IPS DF 4.7 (cell line): Measurements from ENCODE around the gene SUPT3H.

Source experiments
- DNase-seq: peaks from one replicate; pipeline ENCODE4 v3.0.0-alpha.2; 2013; ENCODE audit warnings: low spot score; ENCODE audit errors: extremely low read depth

The SUPT3H gene

DNA sequence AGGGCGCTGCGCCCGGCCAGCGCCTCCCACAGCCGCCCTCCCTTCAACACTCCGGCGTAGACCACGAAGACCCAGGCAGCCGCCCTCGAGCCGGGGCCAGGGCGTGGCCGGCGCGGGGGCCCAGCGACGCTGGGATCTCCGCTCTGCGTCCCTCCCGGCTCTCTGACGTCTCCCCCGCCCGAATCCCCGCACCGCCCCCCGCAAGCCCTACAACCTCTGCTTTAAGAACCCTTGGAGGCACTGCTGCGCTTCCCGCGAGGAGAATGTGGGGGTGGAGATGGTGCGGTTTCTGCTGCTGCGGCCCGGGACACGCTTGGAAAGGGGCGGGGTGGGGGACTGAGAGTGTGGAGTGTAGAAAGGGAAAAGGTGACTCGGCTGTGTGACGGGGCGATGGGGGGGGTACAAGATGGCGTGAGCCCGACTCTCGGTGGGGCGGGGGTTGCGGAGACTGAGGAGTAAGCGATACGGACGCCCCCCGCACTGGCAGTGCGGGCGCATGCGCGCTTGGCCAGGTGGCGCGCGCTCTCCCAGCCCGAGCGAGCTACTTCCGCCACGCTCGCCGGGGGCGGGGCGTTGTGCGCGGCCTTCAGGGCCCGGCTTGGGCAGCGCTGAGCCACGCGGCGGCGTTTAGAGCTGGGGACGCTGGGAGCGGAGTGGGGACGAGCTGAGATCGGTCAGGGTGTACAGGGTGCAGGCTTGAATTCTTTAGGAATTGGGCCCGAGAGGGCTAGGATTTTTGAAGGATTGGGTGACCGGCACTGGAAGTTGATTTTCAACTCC lies at the start of gene SUPT3H:
SUPT3H (minus strand) TSS at position 381 of the 780 bp plus-strand sequence.
- peak; percentile 41 for DNase-seq

DNA sequence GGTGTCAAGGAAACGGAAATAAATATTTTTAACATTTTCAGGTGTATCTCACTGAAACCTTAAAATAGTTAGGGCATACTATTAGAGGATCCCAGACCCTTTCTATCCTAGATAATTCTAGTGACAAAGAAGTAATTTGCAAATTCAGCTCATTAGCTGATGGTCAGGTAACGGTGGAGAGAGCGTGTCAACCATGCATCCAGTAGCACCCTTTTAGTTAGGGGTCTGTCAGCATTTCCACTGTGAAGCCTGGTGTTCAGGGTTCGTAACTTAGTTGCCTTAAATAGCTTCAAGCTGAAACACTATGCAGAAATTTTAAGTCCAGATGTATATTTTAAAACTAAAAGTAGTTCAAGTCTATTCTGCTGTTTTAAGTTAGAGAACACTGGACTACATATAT lies 48.5 kb upstream of the SUPT3H start:
- DNase-seq = no peak

DNA sequence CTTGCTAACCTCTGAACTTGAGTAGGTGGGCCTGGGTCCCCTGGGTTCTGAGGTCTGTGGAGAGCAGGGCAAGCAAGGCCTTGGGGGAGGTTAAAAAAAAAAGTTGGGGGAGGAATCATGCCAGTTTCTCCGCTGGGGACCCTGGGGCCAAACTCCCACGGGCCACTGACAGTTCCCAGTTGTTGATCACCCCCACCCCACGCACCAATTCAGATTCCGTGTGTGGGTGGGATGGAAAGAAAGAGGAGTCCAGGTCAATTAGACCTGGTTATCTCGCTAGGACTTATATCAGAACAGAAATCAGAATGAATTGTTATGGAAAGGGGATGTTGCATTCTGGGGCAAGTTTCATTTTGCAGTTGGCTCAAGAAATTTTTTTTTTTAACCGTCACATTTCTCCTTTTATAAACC lies 46.7 kb upstream of the SUPT3H start:
- no peak for DNase-seq

GRCh38 chr6:45423824-45424450 lies 46.2 kb upstream of the SUPT3H start:
- no peak for DNase-seq

GRCh38 chr6:45423111-45423823 lies 45.5 kb upstream of the SUPT3H start:
- no peak for DNase-seq

DNA sequence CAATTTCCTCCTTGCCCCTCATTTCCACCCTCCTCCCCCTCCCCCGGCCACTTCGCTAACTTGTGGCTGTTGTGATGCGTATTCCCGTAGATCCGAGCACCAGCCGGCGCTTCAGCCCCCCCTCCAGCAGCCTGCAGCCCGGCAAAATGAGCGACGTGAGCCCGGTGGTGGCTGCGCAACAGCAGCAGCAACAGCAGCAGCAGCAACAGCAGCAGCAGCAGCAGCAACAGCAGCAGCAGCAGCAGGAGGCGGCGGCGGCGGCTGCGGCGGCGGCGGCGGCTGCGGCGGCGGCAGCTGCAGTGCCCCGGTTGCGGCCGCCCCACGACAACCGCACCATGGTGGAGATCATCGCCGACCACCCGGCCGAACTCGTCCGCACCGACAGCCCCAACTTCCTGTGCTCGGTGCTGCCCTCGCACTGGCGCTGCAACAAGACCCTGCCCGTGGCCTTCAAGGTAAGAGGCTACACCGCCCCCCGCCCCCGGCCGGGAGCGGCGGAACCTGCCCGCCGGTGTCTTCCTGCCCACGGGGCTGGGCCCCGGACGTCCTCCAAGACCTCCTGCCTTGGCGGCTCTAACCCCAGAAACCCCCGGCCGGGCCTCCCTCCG lies 44.9 kb upstream of the SUPT3H start:
- DNase-seq = no peak

DNA sequence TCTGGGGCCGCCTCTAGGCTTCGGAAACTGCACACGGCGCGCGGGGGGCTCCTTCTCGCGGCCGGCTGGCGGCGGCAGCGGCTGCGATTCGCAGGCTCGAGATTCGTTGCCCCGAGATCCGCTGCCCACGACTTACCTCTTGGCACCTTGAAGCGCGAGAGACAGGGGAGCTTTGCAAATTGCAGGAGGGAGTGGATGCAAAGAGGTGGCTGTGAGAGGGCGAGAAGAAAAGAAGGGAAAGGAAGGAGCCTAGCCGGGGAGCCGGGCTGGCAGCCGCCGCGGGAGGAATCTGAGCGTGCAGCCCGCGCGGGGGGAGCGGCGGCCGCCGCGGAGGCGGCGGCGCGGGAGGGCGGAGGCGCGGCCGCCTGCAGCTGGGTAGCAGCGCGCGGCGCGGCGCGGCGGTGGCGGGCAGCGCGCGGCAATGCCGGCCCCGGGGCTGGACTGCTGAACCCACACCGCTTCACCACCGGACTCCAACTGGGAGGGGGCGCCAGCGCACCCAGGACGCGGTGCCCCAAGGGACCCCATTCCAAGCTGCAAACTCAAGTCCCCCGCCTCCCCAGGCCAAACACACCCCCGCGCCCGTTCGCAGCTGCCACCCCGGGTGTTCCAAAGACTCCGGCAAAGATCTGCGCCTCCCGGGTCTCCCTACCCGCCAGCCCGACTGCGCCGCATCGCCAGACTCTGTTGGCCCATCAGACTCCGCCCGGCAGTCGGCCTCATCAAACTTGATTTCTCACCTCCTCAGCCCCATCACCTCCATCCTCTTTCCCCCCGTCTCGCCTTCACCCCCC lies 44.2 kb upstream of the SUPT3H start:
- no peak for DNase-seq

DNA sequence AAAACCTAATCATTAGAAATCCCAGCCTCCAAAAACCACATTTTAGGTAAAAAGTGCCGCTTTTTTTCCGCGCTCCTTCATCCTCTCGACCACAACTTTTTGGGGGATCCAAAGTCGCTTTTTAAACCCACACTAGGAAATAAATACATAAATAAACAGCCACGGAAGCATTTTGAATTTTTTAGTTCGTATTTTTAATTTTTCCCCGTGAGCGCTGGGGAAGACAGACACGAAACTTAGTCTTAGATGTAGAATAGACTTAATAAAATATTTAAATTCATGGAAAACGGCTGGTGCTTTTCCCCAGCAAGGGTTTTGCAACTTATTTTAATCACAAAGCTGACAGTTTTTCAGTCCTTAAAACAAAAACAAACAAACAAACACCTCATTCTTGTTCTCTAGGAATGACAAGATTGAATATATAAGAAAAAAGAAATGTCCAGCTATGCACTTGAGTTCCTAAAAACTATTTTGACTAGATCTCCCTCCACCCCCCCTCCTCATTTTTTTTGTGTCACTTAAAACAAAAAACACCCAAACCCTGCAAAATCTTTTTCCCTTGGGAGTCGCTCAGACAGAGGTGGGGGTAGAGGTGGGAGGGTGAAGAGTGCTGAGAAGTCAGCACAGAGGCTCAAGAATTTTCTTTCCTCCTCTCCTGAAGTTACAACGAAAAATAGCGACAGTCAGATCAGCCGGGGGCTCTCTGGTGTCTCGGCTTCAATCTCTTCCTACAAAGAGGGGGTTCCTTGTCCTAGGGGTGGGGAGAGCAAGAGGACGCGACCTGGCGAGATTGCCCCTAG lies 43.4 kb upstream of the SUPT3H start:
- DNase-seq = no peak

DNA sequence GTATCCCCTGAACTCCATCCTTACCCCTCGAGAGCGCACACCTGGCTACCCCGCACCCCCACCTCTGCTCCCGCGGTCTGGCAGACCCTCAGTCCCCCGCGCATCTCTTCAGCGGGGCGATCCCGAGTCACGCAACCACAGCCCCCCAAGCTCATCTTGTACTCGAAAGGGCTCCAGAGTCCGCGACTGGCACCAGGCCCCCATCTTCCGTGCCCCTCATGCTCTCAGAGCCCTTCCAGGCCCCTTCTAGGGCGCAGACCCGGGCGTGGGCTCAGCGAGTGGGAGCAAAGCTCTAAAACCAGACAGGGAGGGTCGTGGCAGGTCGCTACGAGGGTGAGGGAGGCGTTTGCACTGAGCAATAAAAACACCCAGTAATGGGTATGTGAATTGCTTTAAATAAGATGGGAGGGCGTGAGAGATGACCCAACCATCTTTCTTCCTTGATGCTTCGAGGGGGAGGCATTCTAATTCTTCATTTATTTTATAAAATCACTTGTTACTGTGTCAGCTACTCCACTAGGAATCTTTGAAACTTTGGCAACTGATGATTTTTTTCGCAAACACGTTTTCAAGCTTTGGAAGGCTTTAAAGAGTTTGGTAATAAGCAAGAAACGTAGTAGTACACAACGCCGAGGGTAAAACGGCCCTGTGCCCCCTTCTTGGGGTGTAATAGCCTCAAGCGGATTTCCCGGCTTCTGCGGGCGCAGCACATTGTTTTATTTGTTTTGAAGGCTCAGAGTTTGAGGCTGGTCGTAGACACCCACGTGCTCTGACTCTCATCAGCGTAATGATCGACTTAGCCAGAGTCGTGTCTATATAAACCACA lies 42.6 kb upstream of the SUPT3H start:
- DNase-seq = no peak

GRCh38 chr6:45419571-45420082 lies 41.9 kb upstream of the SUPT3H start:
- DNase-seq = no peak

DNA sequence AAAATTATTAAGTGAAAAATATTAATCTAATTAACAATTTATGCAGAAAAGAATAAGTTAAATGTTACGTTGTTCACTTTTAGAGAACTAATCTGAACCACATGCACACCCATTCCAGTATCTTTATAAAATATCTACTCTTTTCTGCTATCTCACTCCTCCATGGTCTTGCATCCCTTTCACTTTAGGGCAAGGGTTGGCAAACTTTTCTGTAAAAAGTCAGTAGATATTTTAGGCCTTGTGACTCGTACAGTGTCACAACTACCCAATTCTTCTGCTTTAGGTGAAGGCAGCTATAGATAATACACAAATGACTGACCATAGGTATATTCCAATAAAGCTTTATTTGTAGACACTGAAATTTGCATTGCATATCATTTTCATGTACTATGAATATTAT lies 39.7 kb upstream of the SUPT3H start:
- DNase-seq = no peak

GRCh38 chr6:45416700-45417099 lies 39.0 kb upstream of the SUPT3H start:
- DNase-seq = no peak

DNA sequence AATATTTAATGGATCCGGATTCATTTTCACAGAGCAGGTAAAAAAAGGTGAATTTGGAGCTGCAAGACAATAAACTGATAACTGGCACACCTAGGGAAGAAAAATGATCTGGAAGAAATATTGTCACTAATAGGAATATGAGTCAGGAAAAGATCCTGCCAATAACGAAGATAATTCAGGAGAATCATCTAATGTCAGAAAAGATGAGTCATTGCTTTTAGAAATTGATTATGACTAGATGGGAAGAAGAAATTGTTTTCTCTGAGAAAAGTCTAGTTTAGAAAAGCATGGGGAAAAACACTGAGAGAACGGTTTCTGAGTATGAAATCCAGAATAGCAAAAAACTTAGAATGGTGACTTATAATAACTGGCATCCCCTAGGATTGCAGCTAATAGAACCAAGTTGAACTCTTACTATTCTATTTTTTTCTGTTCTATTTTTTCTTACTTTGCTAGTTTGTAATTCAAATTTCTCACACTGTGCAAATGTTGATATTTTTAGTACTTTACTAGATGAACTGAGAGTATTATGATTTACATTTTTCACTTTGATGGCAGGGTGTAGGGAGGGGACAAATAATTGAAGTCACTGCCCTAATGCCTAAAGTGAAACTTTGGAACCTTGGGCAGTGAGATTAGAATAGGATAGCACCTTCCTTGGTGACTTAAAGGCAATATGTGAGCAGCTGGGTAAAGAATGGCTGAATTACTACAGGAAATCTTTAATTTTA lies 38.2 kb upstream of the SUPT3H start:
- DNase-seq = no peak

DNA sequence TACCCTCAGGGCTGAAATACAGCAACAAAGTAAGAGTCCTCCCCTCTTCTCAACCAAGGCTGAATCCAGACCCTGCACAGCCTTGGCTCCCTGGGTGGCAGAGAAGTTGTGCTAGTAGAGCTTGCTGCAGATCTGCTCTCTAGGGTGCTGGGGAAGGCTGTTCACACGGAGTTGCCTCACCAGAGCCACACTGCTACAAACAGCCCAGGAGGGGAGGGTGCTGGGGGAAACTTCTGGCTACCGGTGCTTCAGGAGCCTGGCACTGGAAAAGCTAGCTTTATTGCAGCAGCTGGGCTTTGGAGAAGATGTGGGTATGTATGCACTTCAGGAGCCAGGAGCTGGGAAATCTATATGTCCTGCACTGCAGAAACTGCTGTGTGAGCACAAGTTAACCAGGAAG lies 37.6 kb upstream of the SUPT3H start:
- no peak for DNase-seq

- DNase-seq = no peak
These were observed 34.2 kb upstream of the SUPT3H start for GRCh38 chr6:45411959-45412358.

DNA sequence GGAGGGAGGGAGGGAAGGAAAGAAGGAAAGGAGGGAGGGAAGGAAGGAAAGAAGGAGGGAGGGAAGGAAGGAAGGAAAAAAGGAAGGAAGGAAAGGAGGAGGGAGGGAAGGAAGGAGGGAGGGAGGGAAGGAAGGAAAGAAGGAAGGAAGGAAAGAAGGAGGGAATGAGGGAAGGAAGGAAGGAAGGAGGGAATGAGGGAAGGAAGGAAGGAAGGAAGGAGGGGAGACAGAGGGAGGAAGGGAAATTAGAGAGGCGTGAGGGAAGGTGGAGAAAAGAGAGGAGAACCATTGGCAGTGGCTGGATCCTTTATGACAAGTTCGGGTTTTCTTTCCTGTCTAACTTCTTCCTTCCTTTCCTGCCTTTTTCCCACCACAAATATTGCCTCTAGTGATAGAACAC lies 22.3 kb upstream of the SUPT3H start:
- DNase-seq = no peak

- DNase-seq = no peak
These were observed 20.5 kb upstream of the SUPT3H start for GRCh38 chr6:45398075-45398813.

DNA sequence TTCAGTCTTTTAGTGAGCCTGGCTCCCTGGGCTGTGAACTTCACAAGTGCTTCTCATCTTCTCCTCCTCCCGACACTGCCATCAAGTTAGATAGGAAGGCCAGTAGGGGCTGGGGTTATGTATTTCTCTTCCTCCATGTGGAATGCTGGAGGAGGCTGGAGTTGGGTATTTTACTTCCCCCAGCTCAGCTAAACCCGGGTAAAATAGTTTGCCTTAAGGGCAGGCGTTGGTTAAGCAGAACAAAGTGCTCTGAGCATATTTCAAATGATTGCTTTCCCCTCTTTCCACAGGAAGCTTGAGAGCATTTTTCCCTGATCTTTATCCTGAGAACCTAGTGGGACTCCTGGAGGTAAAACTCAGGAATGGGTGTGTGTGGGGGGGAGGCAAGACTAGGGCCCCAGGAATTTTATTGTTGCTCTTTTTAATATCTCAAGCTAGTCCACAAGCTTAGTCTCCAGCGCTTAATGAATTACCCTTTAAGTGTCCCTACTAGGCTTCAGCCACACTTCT lies 16.9 kb upstream of the SUPT3H start:
- no peak for DNase-seq
